SK-N-SH treated with all-trans-retinoic acid at 6 μM for 48 hours (cell line): ENCODE results near the gene HDAC4.

ENCODE experiments used
- ATAC-seq: fragments of 200-7000 bp; cut with Tn5 transposase; 3 replicates; pipeline ENCODE4 v1.9.1; 2020; ENCODE audit warnings: mild to moderate bottlenecking, moderate library complexity
- ARNTL ChIP-seq: fragments of 450-650 bp; formaldehyde crosslinking; IDR thresholded peaks from 2 replicates; pipeline ENCODE4 v1.5.0; 2020; ENCODE audit warnings: low read depth, mild to moderate bottlenecking, moderate library complexity, borderline replicate concordance
- BACH2 ChIP-seq: fragments of 250-450 bp; sonication (Bioruptor Pico); IDR thresholded peaks from 2 replicates; pipeline ENCODE4 v1.9.0; 2021; ENCODE audit warnings: mild to moderate bottlenecking, borderline replicate concordance
- CSDC2 ChIP-seq: fragments of 250-450 bp; sonication (Bioruptor Pico); IDR thresholded peaks from 2 replicates; pipeline ENCODE4 v1.5.0; 2020; ENCODE audit warnings: mild to moderate bottlenecking, moderate library complexity
- ESRRG ChIP-seq: fragments of 250-450 bp; sonication (Bioruptor Pico); IDR thresholded peaks from 2 replicates; pipeline ENCODE4 v1.6.1; 2021; ENCODE audit warnings: mild to moderate bottlenecking
- GLIS3 ChIP-seq: fragments of 250-450 bp; sonication (Bioruptor Pico); IDR thresholded peaks from 2 replicates; pipeline ENCODE4 v1.5.0; 2020; ENCODE audit warnings: mild to moderate bottlenecking, moderate library complexity
- ISL1 ChIP-seq: fragments of 250-450 bp; sonication (Bioruptor Pico); IDR thresholded peaks from 2 replicates; pipeline ENCODE4 v2.1.2; 2022; ENCODE audit warnings: mild to moderate bottlenecking, moderate library complexity
- OSR1 ChIP-seq: fragments of 250-450 bp; sonication (Bioruptor Pico); IDR thresholded peaks from 2 replicates; pipeline ENCODE4 v1.8.0; 2022; ENCODE audit warnings: moderate library complexity, mild to moderate bottlenecking, inconsistent platforms
- PATZ1 ChIP-seq: fragments of 250-450 bp; sonication (Bioruptor Pico); IDR thresholded peaks from 2 replicates; pipeline ENCODE4 v1.8.0; 2020; ENCODE audit warnings: mild to moderate bottlenecking, moderate library complexity, borderline replicate concordance
- PPARA ChIP-seq: fragments of 250-450 bp; sonication (Bioruptor Pico); IDR thresholded peaks from 2 replicates; pipeline ENCODE4 v1.5.0; 2020; ENCODE audit warnings: mild to moderate bottlenecking, borderline replicate concordance
- RARB ChIP-seq: fragments of 250-450 bp; sonication (Bioruptor Pico); IDR thresholded peaks from 2 replicates; pipeline ENCODE4 v1.8.0; 2021; ENCODE audit warnings: mild to moderate bottlenecking, moderate library complexity
- SNAI2 ChIP-seq: fragments of 250-450 bp; sonication (Bioruptor Pico); IDR thresholded peaks from 2 replicates; pipeline ENCODE4 v1.5.0; 2020; ENCODE audit warnings: mild to moderate bottlenecking, moderate library complexity
- TCF4 ChIP-seq: fragments of 250-450 bp; sonication (Bioruptor Pico); IDR thresholded peaks from 2 replicates; pipeline ENCODE4 v1.8.0; 2021; ENCODE audit warnings: mild to moderate bottlenecking, moderate library complexity, borderline replicate concordance
- TOX ChIP-seq: fragments of 250-450 bp; sonication (Bioruptor Pico); IDR thresholded peaks from 2 replicates; pipeline ENCODE4 v1.8.0; 2021; ENCODE audit warnings: mild to moderate bottlenecking, moderate library complexity, borderline replicate concordance
- ZFP3 ChIP-seq: fragments of 250-450 bp; sonication (Bioruptor Pico); IDR thresholded peaks from 2 replicates; pipeline ENCODE4 v1.5.0; 2020; ENCODE audit warnings: mild to moderate bottlenecking, moderate library complexity
- ZNF565 ChIP-seq: fragments of 450-650 bp; formaldehyde crosslinking; conservative IDR thresholded peaks from 2 replicates; pipeline ENCODE4 v1.5.0; 2020; ENCODE audit warnings: low read depth, mild to moderate bottlenecking, moderate library complexity
- ZNF8 ChIP-seq: fragments of 450-650 bp; formaldehyde crosslinking; IDR thresholded peaks from 2 replicates; pipeline ENCODE4 v1.5.0; 2020; ENCODE audit warnings: mild to moderate bottlenecking, moderate library complexity
- TF ChIP-seq, protein P1 (sequence below): fragments of 250-450 bp; sonication (Bioruptor Pico); IDR thresholded peaks from 2 replicates; pipeline ENCODE4 v1.5.1; 2020; ENCODE audit warnings: low read depth, mild to moderate bottlenecking, moderate library complexity
- TF ChIP-seq, protein P2 (sequence below): fragments of 250-450 bp; sonication (Bioruptor Pico); IDR thresholded peaks from 2 replicates; pipeline ENCODE4 v1.8.0; 2021; ENCODE audit warnings: low read depth, mild to moderate bottlenecking, moderate library complexity, borderline replicate concordance
- TF ChIP-seq, protein P3 (sequence below): fragments of 250-450 bp; sonication (Bioruptor Pico); IDR thresholded peaks from 2 replicates; pipeline ENCODE4 v1.5.1; 2021; ENCODE audit warnings: mild to moderate bottlenecking, moderate library complexity
- TF ChIP-seq, protein P4 (sequence below): fragments of 250-450 bp; sonication (Bioruptor Pico); IDR thresholded peaks from 2 replicates; pipeline ENCODE4 v1.5.0; 2020; ENCODE audit warnings: mild to moderate bottlenecking, moderate library complexity

Gene HDAC4

DNA sequence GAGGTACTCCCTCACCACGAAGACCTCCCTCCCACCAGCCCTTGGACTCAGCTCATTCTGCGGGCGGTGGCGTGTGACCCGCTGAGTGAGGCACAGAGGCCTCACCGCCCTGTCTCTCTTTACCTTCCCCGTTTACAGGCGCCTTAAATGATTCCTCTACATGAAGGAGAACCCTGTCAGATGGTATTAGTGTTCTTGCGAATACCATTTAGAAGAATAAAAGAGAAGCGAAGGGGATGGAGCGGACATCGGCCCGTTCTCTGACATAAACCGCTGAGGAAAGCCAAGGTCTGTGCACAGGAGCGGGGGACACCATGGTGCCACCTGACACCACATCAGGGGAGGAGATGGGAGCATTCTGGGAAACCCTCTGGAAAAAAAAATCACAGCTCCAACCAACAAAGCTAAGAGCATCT lies 179.8 kb downstream of the HDAC4 start:
- ATAC-seq = no peak
- TF ChIP-seq BACH2 (CRISPR knock-in tag) (no peak), PATZ1 (CRISPR knock-in tag) (no peak), PPARA (CRISPR knock-in tag) (no peak), ARNTL (CRISPR knock-in tag) (no peak), TOX (CRISPR knock-in tag) (no peak)

DNA sequence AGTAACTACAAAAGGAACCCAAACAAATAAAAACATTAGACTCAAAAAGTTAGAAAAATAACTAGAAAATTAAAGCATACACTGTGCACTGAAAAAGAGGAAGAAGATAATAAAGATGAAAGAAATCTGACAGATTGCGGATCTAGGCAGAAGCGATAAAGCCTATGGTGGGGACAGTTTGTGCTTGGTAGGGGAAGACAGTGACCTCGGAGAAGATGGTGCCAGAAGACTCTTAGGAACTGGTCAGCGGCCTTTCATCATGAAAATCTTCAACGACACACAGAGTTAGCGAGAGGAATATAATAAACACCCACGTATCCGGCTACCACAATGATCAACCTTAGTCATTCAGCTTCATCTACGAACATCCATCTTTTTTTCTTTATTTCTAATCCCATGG lies 180.5 kb downstream of the HDAC4 start:
- TF ChIP-seq SNAI2 (CRISPR knock-in tag) = no peak
- TF ChIP-seq OSR1 = no peak
- TF ChIP-seq, protein P1, sequence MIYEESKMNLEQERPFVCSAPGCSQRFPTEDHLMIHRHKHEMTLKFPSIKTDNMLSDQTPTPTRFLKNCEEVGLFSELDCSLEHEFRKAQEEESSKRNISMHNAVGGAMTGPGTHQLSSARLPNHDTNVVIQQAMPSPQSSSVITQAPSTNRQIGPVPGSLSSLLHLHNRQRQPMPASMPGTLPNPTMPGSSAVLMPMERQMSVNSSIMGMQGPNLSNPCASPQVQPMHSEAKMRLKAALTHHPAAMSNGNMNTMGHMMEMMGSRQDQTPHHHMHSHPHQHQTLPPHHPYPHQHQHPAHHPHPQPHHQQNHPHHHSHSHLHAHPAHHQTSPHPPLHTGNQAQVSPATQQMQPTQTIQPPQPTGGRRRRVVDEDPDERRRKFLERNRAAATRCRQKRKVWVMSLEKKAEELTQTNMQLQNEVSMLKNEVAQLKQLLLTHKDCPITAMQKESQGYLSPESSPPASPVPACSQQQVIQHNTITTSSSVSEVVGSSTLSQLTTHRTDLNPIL (CRISPR knock-in tag) = no peak
- TF ChIP-seq GLIS3 = no peak
- TF ChIP-seq PATZ1 (CRISPR knock-in tag) = no peak
- TF ChIP-seq, protein P2, sequence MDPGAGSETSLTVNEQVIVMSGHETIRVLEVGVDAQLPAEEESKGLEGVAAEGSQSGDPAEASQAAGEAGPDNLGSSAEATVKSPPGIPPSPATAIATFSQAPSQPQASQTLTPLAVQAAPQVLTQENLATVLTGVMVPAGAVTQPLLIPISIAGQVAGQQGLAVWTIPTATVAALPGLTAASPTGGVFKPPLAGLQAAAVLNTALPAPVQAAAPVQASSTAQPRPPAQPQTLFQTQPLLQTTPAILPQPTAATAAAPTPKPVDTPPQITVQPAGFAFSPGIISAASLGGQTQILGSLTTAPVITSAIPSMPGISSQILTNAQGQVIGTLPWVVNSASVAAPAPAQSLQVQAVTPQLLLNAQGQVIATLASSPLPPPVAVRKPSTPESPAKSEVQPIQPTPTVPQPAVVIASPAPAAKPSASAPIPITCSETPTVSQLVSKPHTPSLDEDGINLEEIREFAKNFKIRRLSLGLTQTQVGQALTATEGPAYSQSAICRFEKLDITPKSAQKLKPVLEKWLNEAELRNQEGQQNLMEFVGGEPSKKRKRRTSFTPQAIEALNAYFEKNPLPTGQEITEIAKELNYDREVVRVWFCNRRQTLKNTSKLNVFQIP (CRISPR knock-in tag) = no peak
- no peak for TF ChIP-seq ZFP3 (CRISPR knock-in tag)
- TF ChIP-seq ZNF565 (CRISPR knock-in tag) = no peak
- TF ChIP-seq, protein P3, sequence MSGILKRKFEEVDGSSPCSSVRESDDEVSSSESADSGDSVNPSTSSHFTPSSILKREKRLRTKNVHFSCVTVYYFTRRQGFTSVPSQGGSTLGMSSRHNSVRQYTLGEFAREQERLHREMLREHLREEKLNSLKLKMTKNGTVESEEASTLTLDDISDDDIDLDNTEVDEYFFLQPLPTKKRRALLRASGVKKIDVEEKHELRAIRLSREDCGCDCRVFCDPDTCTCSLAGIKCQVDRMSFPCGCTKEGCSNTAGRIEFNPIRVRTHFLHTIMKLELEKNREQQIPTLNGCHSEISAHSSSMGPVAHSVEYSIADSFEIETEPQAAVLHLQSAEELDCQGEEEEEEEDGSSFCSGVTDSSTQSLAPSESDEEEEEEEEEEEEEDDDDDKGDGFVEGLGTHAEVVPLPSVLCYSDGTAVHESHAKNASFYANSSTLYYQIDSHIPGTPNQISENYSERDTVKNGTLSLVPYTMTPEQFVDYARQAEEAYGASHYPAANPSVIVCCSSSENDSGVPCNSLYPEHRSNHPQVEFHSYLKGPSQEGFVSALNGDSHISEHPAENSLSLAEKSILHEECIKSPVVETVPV = no peak
- TF ChIP-seq ISL1 (CRISPR knock-in tag) = no peak
- no peak for TF ChIP-seq RARB
- TF ChIP-seq, protein P4, sequence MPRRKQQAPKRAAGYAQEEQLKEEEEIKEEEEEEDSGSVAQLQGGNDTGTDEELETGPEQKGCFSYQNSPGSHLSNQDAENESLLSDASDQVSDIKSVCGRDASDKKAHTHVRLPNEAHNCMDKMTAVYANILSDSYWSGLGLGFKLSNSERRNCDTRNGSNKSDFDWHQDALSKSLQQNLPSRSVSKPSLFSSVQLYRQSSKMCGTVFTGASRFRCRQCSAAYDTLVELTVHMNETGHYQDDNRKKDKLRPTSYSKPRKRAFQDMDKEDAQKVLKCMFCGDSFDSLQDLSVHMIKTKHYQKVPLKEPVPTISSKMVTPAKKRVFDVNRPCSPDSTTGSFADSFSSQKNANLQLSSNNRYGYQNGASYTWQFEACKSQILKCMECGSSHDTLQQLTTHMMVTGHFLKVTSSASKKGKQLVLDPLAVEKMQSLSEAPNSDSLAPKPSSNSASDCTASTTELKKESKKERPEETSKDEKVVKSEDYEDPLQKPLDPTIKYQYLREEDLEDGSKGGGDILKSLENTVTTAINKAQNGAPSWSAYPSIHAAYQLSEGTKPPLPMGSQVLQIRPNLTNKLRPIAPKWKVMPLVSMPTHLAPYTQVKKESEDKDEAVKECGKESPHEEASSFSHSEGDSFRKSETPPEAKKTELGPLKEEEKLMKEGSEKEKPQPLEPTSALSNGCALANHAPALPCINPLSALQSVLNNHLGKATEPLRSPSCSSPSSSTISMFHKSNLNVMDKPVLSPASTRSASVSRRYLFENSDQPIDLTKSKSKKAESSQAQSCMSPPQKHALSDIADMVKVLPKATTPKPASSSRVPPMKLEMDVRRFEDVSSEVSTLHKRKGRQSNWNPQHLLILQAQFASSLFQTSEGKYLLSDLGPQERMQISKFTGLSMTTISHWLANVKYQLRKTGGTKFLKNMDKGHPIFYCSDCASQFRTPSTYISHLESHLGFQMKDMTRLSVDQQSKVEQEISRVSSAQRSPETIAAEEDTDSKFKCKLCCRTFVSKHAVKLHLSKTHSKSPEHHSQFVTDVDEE = no peak
- no peak for TF ChIP-seq TCF4 (CRISPR knock-in tag)
- TF ChIP-seq ARNTL (CRISPR knock-in tag) = no peak
- TF ChIP-seq CSDC2 (CRISPR knock-in tag) = no peak
- no peak for TF ChIP-seq PPARA (CRISPR knock-in tag)

GRCh38 chr2:239216614-239217273 lies 184.1 kb downstream of the HDAC4 start:
- ATAC-seq = no peak

More for the DNA sequence above, 180.5 kb downstream of the HDAC4 start:
- no peak for ATAC-seq

More at GRCh38 chr2:239216614-239217273, 184.1 kb downstream of the HDAC4 start:
- no peak for TF ChIP-seq BACH2 (CRISPR knock-in tag)
- no peak for TF ChIP-seq ESRRG (CRISPR knock-in tag)
- no peak for TF ChIP-seq TOX (CRISPR knock-in tag)
- no peak for TF ChIP-seq ZNF8 (CRISPR knock-in tag)
- no peak for TF ChIP-seq CSDC2 (CRISPR knock-in tag)
- TF ChIP-seq OSR1 = no peak
